Tibial nerve (tissue), 4 donors: ENCODE data around the gene SYCE3. TPM values are rescaled to one million over a fixed set of nuclear protein-coding genes. Genes with fewer than 3 reads are reported as not detected.

ENCODE experiments used
- DNase-seq, 2 donors: peaks; one replicate each; pipeline ENCODE4 v3.0.0-alpha.2; 2019; ENCODE audit warnings: low spot score in 2 of 2
- H3K27ac ChIP-seq, 4 donors: fragments of 200-600 bp; sonication (generic) in 3 of 4; one replicate each; pipeline ENCODE4 v1.5.1; 2017 to 2019; ENCODE audit warnings: mild to moderate bottlenecking in 1 of 4
- H3K27me3 ChIP-seq, 2 donors: fragments of 200-600 bp; sonication (generic) in 1 of 2; one replicate each; pipeline versions ENCODE4 v1.5.1 to v1.6.0; 2017 to 2019
- H3K36me3 ChIP-seq, 3 donors: fragments of 200-600 bp; sonication (generic); one replicate each; pipeline ENCODE4 v1.5.1; 2018 to 2019
- H3K4me1 ChIP-seq, 4 donors: fragments of 200-600 bp; sonication (generic) in 3 of 4; one replicate each; pipeline ENCODE4 v1.5.1; 2017 to 2019
- H3K4me3 ChIP-seq, 4 donors: fragments of 200-600 bp; sonication (generic) in 3 of 4; one replicate each; pipeline ENCODE4 v1.5.1; 2017 to 2019; ENCODE audit warnings: mild to moderate bottlenecking in 1 of 4, moderate library complexity in 1 of 4
- H3K9me3 ChIP-seq, 4 donors: fragments of 200-600 bp; sonication (generic) in 3 of 4; one replicate each; pipeline ENCODE4 v1.5.1; 2017 to 2019
- EP300 ChIP-seq, 2 donors: sonication (generic); formaldehyde crosslinking; IDR thresholded peaks; one replicate each; pipeline ENCODE4 v1.6.1; 2017; ENCODE audit warnings: antibody characterized with exemption in 2 of 2, mild to moderate bottlenecking in 1 of 2
- POLR2A ChIP-seq, 2 donors: fragments of 450-650 bp; IDR thresholded peaks; one replicate each; pipeline ENCODE4 v1.6.1; 2017; ENCODE audit warnings: antibody characterized with exemption in 2 of 2, mild to moderate bottlenecking in 2 of 2, moderate library complexity in 2 of 2
- WGBS, 2 donors: methylation state at CpG; one replicate each; pipeline ENCODE4 v1.1.5; 2018; 5-methylcytosine and 5-hydroxymethylcytosine counted together
- total RNA-seq, 4 donors: library from RNA; depleted of rRNA; stranded (reverse); fragments of >200 nt; gene quantifications; one replicate each; pipeline ENCODE4 v1.1.0, GENCODE V29; 2016
- TF ChIP-seq, protein P1 (sequence below), 5 experiments: fragments of 200-600 bp in 3 of 5; fragments of 450-650 bp in 2 of 5; sonication (generic) in 3 of 5; IDR thresholded peaks; one replicate each; pipeline ENCODE4 v1.5.1; 2016 to 2019; ENCODE audit warnings: antibody characterized with exemption in 5 of 5, mild to moderate bottlenecking in 3 of 5, moderate library complexity in 2 of 5

SYCE3 gene
- total RNA-seq, 4 donors from 2014 or later: not detected

DNA sequence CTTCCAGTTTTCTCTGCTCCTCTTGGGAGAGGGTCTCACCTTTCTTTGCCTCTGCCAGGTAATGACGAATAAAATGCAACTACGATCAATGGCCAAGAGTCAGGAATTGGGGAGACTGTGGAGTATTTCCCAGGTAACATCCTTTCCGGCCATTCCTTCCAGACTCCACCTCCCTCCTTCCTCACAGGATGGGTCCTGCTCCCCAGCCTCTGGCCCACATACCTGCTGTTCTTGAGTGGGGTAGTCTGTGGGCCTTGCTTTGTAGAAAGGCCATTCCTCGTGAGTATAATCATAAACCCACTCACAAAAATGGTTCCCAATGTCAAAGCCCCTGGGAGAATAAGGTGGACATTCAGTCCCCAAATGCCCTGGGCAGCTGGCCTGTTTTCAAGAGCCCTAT, 17.0 kb upstream of the SYCE3 start:
- peak overlapping the region in 2 of 4 donors; percentile 58 to 78 for H3K27ac ChIP-seq
- WGBS, 2 donors: 93 to 95% methylated on average over 4 of the region's 4 CpGs

DNA sequence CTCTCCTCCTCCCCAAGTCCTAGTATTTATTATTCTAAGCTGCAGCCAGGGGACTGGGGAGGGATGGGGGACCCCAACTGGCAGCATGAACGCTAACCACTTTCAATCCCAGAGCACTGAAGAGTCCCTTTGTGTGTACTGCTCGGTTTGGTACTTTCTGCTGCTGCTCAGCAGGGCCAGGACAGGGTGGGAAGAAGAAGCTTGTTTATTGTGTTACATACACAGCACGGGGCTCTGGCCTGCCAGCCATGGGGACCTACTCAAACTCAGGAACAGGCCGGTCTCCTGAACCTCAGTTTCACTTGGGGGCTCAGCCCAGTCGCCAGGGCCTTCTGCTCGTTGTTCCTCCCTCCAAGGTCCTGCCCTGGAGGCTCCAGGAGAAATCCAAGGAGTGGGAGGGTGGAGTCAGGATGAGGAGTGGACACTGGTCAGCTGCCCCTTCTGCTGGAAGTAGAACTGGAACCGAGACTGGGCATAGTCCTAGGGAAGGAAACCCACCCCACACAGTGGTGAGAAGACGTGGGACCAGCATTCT, 16.1 kb upstream of the SYCE3 start:
- Histone ChIP-seq H3K4me3 (no peak overlapping the region), H3K4me1 (peaks cover 0 to 41% (median 17%) of the 10 kb centered on the region in 4 donors), H3K9me3 (no peaks in the 10 kb centered on the region), H3K27me3 (peaks cover 0 to 15% of the 10 kb centered on the region in 2 donors), H3K27ac (peak overlapping the region; percentile 50 to 78 (median 54)), H3K36me3 (peaks cover 0 to 53% (median 0%) of the 10 kb centered on the region in 3 donors)
- TF ChIP-seq EP300 (IDR thresholded peaks at IDR 0.05) (no peak), POLR2A (IDR thresholded peaks at IDR 0.05) (peak in 1 of 2 donors; percentile 25)
- 21 to 47% methylated on average over 6 to 8 of the region's 8 CpGs for WGBS, 2 donors
- no peak for DNase-seq

More for the DNA sequence above, 17.0 kb upstream of the SYCE3 start:
- DNase-seq: no peak
- no peak overlapping the region for H3K4me3 ChIP-seq
- H3K36me3 ChIP-seq: peaks cover 0 to 44% (median 0%) of the 10 kb centered on the region in 3 donors
- peaks cover 0 to 42% (median 17%) of the 10 kb centered on the region in 4 donors for H3K4me1 ChIP-seq
- no peak for TF ChIP-seq POLR2A (IDR thresholded peaks at IDR 0.05)
- TF ChIP-seq EP300 (IDR thresholded peaks at IDR 0.05): no peak
- TF ChIP-seq, protein P1, sequence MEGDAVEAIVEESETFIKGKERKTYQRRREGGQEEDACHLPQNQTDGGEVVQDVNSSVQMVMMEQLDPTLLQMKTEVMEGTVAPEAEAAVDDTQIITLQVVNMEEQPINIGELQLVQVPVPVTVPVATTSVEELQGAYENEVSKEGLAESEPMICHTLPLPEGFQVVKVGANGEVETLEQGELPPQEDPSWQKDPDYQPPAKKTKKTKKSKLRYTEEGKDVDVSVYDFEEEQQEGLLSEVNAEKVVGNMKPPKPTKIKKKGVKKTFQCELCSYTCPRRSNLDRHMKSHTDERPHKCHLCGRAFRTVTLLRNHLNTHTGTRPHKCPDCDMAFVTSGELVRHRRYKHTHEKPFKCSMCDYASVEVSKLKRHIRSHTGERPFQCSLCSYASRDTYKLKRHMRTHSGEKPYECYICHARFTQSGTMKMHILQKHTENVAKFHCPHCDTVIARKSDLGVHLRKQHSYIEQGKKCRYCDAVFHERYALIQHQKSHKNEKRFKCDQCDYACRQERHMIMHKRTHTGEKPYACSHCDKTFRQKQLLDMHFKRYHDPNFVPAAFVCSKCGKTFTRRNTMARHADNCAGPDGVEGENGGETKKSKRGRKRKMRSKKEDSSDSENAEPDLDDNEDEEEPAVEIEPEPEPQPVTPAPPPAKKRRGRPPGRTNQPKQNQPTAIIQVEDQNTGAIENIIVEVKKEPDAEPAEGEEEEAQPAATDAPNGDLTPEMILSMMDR (IDR thresholded peaks at IDR 0.05): no peak
- H3K9me3 ChIP-seq: no peaks in the 10 kb centered on the region
- peaks cover 0 to 15% of the 10 kb centered on the region in 2 donors for H3K27me3 ChIP-seq

DNA sequence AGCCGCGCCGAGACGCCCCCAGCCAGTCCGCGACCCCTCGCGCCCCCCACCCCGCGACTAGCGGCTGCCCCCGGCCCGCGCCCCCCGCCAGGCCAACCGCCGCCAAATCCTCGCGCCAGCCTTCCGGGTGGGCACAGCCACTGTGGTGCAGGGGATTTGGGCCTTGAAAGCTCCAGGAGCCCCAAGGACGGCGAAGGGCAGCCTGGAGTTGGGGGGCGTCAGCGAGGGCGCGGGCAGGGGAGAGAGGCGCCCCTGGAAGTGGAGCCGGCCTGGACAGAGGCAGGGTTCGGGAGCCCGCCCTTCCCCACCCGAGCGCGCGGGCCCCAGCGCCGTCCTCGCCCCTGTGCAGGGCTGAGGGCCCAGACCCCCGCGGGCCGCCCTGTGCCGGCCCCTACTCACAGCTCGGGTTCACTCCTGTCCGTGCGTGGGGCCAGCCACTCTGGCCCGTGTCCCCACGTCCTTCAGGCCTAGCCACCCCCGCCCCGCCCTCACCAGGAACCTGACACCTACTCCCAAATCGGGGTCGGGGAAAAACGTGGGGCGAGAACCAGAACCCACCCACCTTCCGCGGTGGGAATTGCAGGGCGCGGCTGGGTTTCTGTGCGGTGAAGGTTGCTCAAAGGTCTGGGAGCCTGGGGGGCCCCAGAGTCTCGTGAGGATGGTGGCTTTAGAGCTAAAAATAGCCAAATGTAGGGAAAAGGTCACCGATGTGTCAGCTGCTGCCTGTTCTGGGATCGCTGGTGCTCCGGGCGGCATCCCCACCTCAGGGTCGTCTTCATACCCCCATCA, 15.5 kb upstream of the SYCE3 start, which contains the start of gene CPT1B:
CPT1B (minus strand) TSS at position 441 of the 789 bp plus-strand sequence. CDS start 512 bp downstream, outside the sequence.
- H3K9me3 ChIP-seq: no peaks in the 10 kb centered on the region
- no peak for TF ChIP-seq POLR2A (IDR thresholded peaks at IDR 0.05)
- TF ChIP-seq EP300 (IDR thresholded peaks at IDR 0.05): no peak
- TF ChIP-seq, protein P1 (IDR thresholded peaks at IDR 0.05): no peak
- H3K27me3 ChIP-seq: peaks cover 0 to 15% of the 10 kb centered on the region in 2 donors
- peaks cover 0 to 60% (median 0%) of the 10 kb centered on the region in 3 donors for H3K36me3 ChIP-seq
- WGBS, 2 donors: 21 to 26% methylated on average over 24 to 43 of the region's 63 CpGs
- H3K4me3 ChIP-seq: no peak within 1 kb of the TSS
- DNase-seq: no peak
- H3K4me1 ChIP-seq: peaks cover 0 to 34% (median 11%) of the 10 kb centered on the region in 4 donors
- H3K27ac ChIP-seq: peak within 1 kb of the TSS; percentile 50 to 78 (median 54)

DNA sequence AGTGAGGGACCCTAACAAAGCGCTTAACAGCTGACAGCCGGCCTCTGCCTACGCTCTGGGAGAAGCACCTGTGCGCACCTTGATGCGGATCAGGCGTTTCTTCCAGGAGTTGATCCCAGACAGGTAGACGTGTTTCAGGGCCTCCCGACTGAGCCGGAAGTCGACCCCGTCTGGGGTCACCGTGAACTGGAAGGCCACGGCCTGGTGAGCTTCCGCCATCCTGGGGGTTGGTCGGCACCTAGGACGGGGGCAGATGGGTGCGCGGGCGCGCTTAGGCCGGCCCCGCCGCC, 14.9 kb upstream of the SYCE3 start:
- Histone ChIP-seq H3K27ac (peak overlapping the region in 1 of 4 donors; percentile 78), H3K4me1 (peaks cover 0 to 34% (median 11%) of the 10 kb centered on the region in 4 donors), H3K9me3 (no peaks in the 10 kb centered on the region), H3K36me3 (peaks cover 0 to 65% (median 0%) of the 10 kb centered on the region in 3 donors), H3K4me3 (no peak overlapping the region), H3K27me3 (peaks cover 0 to 15% of the 10 kb centered on the region in 2 donors)
- 60 to 78% methylated on average over 6 to 12 of the region's 23 CpGs for WGBS, 2 donors
- DNase-seq: no peak
- TF ChIP-seq EP300 (IDR thresholded peaks at IDR 0.05) (no peak), POLR2A (IDR thresholded peaks at IDR 0.05) (no peak)
- TF ChIP-seq, protein P1 (IDR thresholded peaks at IDR 0.05): no peak

DNA sequence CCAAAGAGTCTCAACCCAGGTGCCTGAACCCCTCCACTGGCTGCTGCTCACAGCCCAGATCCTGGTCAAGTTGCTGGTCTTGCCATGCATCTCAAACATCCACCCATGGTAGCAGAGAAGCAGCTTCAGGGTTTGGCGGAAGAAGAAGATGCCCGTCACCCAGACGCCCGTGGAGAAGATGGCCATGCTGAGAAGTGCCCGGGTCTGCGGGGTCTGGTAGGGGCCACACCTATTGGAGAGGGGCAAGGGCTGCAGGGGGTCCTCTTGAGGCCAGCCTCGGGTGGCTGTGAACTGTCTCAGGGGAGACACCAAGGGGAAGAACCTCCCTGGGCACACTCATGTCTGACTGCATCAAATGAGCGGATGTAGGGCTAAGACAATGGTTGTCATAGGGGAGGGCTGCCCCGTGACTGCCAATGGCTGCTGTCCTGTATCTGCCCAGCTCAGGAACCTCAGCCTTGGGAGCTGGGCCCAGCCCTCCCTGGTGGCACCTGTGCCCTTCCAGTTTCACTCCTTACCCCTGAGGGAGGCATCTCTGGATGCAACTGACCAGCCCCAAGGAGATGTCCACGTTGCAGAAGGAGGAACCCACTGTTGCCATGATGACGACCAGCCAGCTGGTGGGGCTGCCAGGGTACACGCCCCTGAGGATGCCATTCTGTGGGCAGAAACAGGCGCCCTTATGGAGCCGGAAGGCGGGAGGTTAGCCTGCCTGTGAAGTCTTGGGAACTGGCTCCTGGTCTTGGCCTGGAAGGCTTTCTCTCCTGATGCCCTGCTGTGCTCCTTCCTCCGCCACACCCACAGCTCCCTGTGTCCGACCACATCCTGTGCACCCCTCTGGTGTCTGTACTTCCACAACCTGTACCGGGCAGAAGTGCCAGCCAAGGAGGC, 14.3 kb upstream of the SYCE3 start:
- Histone ChIP-seq H3K4me3 (no peak overlapping the region), H3K27me3 (peaks cover 0 to 15% of the 10 kb centered on the region in 2 donors), H3K27ac (peak overlapping the region in 1 of 4 donors; percentile 78), H3K36me3 (peaks cover 0 to 71% (median 0%) of the 10 kb centered on the region in 3 donors), H3K4me1 (peaks cover 0 to 33% (median 11%) of the 10 kb centered on the region in 4 donors), H3K9me3 (no peaks in the 10 kb centered on the region)
- TF ChIP-seq, protein P1 (IDR thresholded peaks at IDR 0.05): no peak
- TF ChIP-seq EP300 (IDR thresholded peaks at IDR 0.05) (no peak), POLR2A (IDR thresholded peaks at IDR 0.05) (no peak)
- 82 to 86% methylated on average over 17 to 18 of the region's 18 CpGs for WGBS, 2 donors
- no peak for DNase-seq
